HG03108 (cell line): ENCODE measurements around the gene EML4.
"Not testable (repeated sequence)": the region's sequence is repeated elsewhere in the genome, so short reads cannot be mapped to it uniquely, and the experiment has no call there.

Source experiments
- ATAC-seq: cut with Tn5 transposase; IDR thresholded peaks from one replicate; pipeline ENCODE4 v1.9.1; 2021; ENCODE audit warnings: moderate library complexity; ENCODE audit not compliant: unreplicated experiment

The EML4 gene

GRCh38 chr2:42371611-42372473 lies 202.7 kb downstream of the EML4 start:
- ATAC-seq, result no peak

- no peak for ATAC-seq
Measured at GRCh38 chr2:42372474-42373200, 203.5 kb downstream of the EML4 start.

GRCh38 chr2:42376758-42377157 lies 207.6 kb downstream of the EML4 start:
- ATAC-seq, result no peak

- ATAC-seq, result no peak
Measured at GRCh38 chr2:42378415-42378814, 209.3 kb downstream of the EML4 start.

GRCh38 chr2:42380026-42380425 lies 210.9 kb downstream of the EML4 start:
- ATAC-seq, result not testable (repeated sequence)

GRCh38 chr2:42382144-42382543 lies 213.0 kb downstream of the EML4 start:
- no peak for ATAC-seq
